Activated CD4-positive, alpha-beta T cell treated with anti-CD3 and anti-CD28 coated beads, Interleukin-2, amount 50 U/mL, for 1 hour (primary cell): Measurements from ENCODE around the gene NAA80.

Source experiments
- DNase-seq: peaks from one replicate; pipeline ENCODE4 v3.0.0-alpha.2; 2020

The NAA80 gene, protein sequence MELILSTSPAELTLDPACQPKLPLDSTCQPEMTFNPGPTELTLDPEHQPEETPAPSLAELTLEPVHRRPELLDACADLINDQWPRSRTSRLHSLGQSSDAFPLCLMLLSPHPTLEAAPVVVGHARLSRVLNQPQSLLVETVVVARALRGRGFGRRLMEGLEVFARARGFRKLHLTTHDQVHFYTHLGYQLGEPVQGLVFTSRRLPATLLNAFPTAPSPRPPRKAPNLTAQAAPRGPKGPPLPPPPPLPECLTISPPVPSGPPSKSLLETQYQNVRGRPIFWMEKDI

DNA sequence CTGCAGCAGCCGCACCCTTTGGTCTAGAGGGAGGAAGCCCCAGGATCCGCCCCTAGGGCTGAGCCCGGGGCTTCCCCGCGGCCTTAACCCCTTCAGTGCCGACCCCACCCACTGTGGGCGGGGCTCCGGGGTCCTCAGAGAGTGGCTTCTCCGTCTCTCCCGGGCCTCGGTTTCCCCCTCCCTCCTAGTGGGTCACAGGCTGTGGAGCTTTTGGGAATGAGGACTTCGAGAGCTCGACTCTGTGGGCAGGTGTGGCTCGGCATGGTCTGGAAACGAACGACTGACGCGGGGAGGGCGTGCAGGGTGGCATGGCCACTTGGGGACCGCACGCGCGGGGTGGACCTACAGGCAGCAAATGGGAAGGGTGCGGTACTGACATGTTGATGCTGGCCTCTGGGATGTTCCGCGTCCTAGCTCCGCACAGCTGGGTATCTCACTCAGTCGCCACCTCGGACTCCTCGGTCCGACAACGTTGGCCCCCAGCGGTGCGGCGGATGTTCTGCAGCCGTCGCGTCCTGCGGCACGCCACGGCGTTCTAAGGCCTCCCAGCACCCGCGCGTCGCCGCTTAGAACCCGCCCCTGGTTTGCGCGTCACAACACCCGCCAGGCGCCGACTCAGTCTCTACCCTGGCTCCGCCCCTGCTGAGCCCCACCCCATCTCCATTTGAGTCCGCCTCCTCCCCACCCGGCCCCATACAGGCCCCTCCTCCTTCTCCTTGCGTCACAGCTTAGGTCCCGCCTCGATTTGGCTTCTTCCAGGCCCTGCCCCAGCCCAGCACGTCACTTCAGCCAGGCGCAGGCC lies at the start of gene NAA80, which contains the start of gene HYAL3:
Gene NAA80 (minus strand): TSS at position 570 of the 802 bp plus-strand sequence. CDS start 1,942 bp downstream, outside the sequence.
Gene HYAL3 (minus strand): TSS at position 570 of the 802 bp plus-strand sequence. CDS start 3,803 bp downstream, outside the sequence.
- peak; percentile 99 for DNase-seq

DNA sequence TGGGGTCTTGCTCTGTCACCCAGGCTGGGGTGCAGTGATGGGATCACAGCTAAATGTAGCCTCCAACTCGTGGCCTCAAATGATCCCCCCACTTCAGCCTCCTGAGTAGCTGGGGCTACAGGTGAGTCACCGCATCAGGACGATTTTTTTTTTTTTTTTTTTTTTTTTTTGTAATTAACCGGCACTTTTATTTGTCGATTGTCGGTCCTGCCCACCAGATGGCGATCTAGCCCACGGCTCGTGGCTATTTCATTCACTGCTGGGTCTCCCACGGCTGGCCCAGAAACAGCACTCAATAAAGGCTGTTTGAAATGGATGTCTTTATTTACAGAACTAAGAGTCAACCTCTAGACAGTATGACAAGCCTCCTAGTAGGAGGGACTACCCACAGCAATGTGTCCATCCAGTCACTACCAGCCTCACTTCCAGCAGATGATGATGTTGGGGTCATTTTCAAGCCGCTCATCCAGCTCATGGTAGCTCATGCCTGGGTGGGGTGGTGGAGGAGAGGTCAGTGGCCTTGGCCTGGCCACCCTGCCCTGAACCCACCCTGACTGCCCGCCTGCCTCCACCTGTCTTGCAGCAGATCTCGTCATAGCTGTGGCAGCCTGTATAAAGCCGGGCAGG lies 48.1 kb upstream of the NAA80 start:
- DNase-seq, result peak; percentile 73

- DNase-seq, result peak; percentile 74
These were observed 46.5 kb upstream of the NAA80 start, which contains the start of gene ZMYND10 for GRCh38 chr3:50345586-50346234. ZMYND10 (minus strand) TSS chr3:50345732; CDS start chr3:50345579, 153 bp downstream.

GRCh38 chr3:50345008-50345407 lies 45.8 kb upstream of the NAA80 start:
- DNase-seq, result no peak

DNA sequence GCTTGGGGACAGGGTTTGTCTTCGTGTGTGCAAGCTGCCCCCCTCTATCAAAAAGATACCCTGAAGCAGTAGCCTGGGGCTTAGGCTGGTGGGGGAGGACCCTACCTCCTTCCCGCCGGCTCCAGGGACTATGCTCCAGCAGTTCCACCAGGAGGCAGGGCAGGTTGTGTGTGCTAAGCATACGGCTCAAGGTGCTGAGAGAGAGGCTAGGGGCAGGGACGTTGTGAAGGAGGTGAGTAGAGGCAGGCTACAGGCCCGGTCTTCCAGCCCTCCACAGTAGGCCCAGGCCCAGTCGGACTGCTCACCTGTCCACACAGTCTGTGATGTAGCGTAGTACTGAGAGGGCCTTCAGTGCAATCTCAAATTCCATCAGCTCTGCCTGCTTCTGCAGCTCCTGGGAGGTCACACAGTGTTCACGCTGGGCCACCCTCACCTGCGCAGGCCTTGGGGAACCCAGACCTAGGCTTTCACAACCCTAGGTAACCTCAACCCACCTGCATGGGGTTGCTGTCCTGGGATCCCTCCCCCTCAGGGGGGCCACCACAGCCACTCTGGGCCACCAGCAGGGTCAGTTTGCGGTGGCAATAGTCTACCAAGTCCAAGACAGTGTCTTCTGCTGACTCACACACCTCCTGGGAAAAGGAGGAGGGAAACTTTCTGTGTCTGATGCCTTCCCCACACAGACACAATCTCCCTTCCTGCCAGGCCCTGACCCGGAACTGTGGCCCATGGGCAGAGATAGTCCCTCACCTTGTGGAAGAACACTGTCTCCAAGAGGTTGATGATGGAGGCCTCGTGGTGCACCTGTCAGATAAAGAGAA lies 43.8 kb upstream of the NAA80 start:
- DNase-seq, result no peak

GRCh38 chr3:50341996-50342650 lies 42.9 kb upstream of the NAA80 start:
- DNase-seq, result no peak

DNA sequence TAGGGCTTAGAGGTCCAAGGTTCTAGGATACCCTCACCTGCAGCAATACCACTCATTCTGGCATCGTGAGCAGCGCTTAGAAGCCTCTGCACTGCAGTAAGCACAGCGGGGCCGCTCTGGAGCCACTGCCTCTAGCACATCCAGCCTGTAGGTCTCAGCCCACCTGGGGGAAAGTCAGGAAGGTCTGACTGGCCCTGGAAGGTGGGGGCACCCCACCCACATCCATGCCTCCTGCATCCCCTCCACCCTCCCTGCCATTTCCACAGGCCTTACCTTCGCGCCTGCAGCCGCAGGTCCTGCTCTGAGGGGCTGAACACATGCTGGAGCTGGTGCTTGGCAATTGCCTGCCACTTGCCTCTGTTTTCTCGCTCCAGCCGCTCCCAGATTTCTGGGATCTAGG lies 42.3 kb upstream of the NAA80 start:
- DNase-seq, result no peak

DNA sequence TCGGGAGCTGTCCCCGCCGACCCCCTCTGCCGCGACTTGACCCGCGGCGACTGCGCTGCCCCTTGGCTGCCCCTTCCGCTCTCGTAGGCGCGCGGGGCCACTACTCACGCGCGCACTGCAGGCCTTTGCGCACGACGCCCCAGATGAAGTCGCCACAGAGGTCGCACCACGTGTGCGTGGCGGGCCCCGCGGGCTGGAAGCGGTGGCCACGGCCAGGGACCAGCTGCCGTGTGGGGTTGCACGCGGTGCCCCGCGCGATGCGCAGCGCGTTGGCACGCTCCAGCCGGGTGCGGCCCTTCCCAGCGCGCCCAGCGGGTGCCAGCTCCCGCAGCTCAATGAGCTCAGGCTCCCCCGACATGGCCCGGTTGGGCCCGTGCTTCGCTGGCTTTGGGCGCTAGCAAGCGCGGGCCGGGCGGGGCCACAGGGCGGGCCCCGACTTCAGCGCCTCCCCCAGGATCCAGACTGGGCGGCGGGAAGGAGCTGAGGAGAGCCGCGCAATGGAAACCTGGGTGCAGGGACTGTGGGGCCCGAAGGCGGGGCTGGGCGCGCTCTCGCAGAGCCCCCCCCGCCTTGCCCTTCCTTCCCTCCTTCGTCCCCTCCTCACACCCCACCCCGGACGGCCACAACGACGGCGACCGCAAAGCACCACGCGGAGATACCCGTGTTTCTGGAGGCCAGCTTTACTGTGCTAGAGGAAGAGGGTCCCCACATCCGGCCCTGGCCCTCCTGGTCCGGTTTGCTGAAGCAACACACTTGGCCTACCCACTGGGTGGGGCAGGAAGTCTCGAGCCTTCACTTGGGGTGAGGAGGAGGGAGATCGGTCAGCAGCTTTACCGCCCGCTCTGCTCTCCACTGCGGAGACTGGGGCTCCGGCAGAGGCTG lies 41.5 kb upstream of the NAA80 start, which contains the start of gene RASSF1:
Gene RASSF1 (minus strand): TSS at position 389 of the 882 bp plus-strand sequence. CDS start 31 bp downstream, at position 358.
- peak; percentile 57 for DNase-seq

- no peak for DNase-seq
These were observed 40.9 kb upstream of the NAA80 start for GRCh38 chr3:50340147-50340447.

DNA sequence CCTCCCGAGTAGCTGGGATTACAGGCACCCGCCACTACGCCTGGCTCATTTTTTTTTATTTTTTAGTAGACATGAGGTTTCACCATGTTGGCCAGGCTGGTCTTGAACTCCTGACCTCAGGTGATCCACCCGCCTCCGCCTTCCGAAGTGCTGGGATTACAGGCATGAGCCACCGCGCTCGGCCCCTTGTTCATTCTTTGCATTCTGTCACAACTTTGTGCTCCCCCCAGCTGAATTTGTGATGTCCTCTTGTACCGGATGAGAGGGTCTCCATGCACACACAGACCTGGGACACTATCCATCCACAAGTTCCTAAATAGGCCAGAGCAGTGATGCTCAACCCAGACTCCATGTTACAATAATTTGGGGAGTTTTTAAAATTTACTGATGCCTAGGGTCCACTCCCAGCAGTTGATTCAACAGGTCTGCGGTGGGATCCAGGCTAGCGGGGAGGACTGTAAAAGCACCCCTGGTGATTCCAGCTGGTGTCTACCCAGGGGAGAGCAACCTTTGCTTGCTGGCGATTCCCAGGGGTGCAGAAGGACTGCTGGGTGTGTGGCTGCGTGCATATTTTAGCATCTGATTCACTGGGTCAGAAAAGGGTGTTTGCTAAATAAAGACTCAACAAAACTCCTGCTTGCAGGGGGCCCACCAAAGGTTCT lies 40.4 kb upstream of the NAA80 start:
- no peak for DNase-seq

DNA sequence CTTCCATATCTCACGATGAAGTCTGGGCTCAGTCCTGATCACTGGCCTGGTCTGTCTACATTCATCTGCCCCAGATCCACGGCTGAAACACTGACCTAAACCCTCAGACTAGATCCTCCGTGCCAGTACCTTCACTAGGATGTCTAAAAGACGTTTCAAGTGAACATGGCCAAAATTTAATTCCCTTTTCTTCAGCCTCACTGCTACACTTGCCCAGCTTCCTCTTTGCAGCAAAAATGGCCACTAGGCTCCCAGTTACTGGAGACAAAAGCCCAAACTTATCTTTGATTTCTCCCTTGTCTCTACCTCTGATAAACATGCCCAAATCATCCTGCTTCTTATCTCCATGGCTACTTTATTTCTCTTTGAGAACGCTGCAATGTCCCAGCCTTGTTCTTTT lies 39.8 kb upstream of the NAA80 start:
- no peak for DNase-seq

- DNase-seq, result peak; percentile 89
These were observed 38.1 kb upstream of the NAA80 start for GRCh38 chr3:50337175-50337861.

- DNase-seq, result peak; percentile 56
These were observed 37.4 kb upstream of the NAA80 start for GRCh38 chr3:50336452-50337174.

GRCh38 chr3:50334339-50335075 lies 35.3 kb upstream of the NAA80 start:
- no peak for DNase-seq

DNA sequence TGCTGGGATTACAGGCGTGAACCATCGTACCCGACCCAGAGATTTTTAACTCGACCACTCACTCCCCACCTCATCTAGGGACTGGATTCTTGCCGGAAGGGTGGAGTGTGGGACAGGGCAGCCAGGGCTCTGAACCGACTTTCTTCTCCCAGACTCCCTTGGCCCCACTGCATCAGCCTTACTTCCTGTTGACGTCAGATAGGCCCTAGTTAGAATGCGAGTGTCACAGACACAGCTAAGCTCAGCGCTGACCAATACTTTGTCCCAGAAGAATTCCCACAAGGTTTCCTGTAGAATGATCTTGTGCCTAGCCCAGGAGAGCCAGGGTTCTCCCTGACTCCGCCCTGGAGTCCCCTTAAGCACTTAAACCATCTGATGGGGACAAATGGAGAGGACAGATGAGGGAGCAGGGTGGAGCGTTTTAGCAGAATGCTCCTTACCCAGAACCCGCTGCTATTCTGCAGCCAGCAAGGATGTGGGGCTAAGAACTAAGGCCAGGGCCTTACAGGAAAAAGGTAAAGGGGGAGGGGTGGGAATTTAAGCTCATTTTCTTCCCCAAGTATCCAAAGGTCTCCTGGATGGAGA lies 34.6 kb upstream of the NAA80 start:
- DNase-seq, result no peak

- DNase-seq, result no peak
These were observed 32.2 kb upstream of the NAA80 start for GRCh38 chr3:50331364-50331907.

GRCh38 chr3:50330330-50330729 lies 31.1 kb upstream of the NAA80 start:
- DNase-seq, result no peak
